Large intestine (tissue), 3 donors: ENCODE measurements around the gene MLH3. TPM values are rescaled to one million over a fixed set of nuclear protein-coding genes. Genes with fewer than 3 reads are reported as not detected.

Experiments used
- DNase-seq, 2 donors: peaks; one replicate each; pipeline versions ENCODE4 v3.0.0 to v3.0.0-alpha.2; 2013
- H3K27ac ChIP-seq: one replicate; pipeline ENCODE4 v1.5.1; 2013; ENCODE audit warnings: low read length
- H3K27me3 ChIP-seq: 2 replicates; pipeline ENCODE4 v1.6.1; 2013; ENCODE audit warnings: low read length; ENCODE audit not compliant: control insufficient read depth, insufficient read depth
- H3K36me3 ChIP-seq: 2 replicates; pipeline ENCODE4 v1.6.1; 2013; ENCODE audit warnings: low read length; ENCODE audit not compliant: control insufficient read depth, insufficient read depth
- H3K4me1 ChIP-seq: one replicate; pipeline ENCODE4 v1.6.1; 2013; ENCODE audit warnings: low read length; ENCODE audit not compliant: control insufficient read depth, insufficient read depth
- H3K4me3 ChIP-seq: one replicate; pipeline ENCODE4 v1.5.1; 2013; ENCODE audit warnings: low read length
- H3K9me3 ChIP-seq: one replicate; pipeline ENCODE4 v1.6.1; 2013; ENCODE audit warnings: mild to moderate bottlenecking, low read depth, low read length, moderate library complexity; ENCODE audit not compliant: control insufficient read depth
- WGBS: methylation state at CpG from one replicate; pipeline ENCODE4 v1.1.5; 2013; ENCODE audit warnings: low lambda C conversion rate; ENCODE audit not compliant: insufficient coverage; 5-methylcytosine and 5-hydroxymethylcytosine counted together
- polyA plus RNA-seq: library from polyadenylated mRNA; unstranded; fragments of 120-200 nt; gene quantifications from one replicate; pipeline ENCODE4 v1.2.1, GENCODE V29; 2013

The MLH3 gene
- polyA plus RNA-seq, 1 donor: 21.8 TPM

GRCh38 chr14:75053396-75054291 lies 2.4 kb upstream of the MLH3 start:
- Histone ChIP-seq H3K9me3 (no peaks in the 10 kb centered on the region), H3K27me3 (no peaks in the 10 kb centered on the region), H3K27ac (no peak overlapping the region), H3K4me3 (no peak overlapping the region), H3K36me3 (peaks cover 6% of the 10 kb centered on the region), H3K4me1 (peaks cover 6% of the 10 kb centered on the region)
- no CpG with 5 or more reads among the region's 5 CpGs for WGBS
- no peak for DNase-seq

DNA sequence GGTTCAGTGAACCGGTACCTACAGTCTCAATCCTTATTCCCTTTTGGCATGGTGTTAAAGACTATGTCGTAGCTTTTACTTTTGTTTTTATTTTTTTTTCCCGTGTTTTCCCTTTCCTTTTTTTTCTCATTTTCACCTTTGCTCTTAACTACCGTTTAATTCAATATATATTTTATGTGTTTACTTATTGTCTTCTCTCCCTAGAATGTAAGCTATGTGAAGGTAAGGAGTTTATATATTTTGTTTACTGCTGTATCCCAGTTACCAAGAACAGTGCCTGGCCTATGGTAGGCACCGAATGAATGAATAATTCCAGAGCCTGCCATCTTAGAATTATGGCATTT lies 261 bp upstream of the MLH3 start:
- Histone ChIP-seq H3K9me3 (no peaks in the 10 kb centered on the region), H3K27me3 (no peaks in the 10 kb centered on the region), H3K4me3 (peak overlapping the region; percentile 65), H3K36me3 (peaks cover 6% of the 10 kb centered on the region), H3K4me1 (peaks cover 6% of the 10 kb centered on the region), H3K27ac (peak overlapping the region; percentile 84)
- no peak for DNase-seq
- 31% methylated on average over 3 of the region's 5 CpGs for WGBS

GRCh38 chr14:75049731-75050201 lies 1.5 kb downstream of the MLH3 start:
- H3K27ac ChIP-seq: no peak overlapping the region
- peaks cover 6% of the 10 kb centered on the region for H3K4me1 ChIP-seq
- no peaks in the 10 kb centered on the region for H3K27me3 ChIP-seq
- no peak for DNase-seq
- no peaks in the 10 kb centered on the region for H3K9me3 ChIP-seq
- WGBS: 100% methylated on average over 1 of the region's 3 CpGs
- H3K36me3 ChIP-seq: peaks cover 6% of the 10 kb centered on the region
- no peak overlapping the region for H3K4me3 ChIP-seq

DNA sequence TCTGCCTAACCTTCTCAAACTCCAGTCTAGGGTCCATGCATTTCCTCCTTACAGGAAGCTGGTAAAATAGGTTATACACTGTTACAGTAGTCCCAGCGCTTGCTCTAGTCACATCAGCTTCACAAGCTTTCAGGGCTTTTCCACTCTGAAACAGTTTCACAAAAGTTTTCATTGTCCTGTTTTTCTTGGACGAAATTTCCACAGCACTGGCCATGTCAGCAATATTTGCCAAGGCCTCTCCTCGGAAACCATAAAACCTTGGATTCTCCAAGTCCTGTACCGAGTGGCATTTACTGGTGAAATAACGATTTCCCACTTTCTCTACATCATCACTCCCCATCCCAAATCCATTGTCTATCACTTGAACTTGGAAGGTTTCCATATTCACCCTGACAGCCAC lies 2.1 kb downstream of the MLH3 start:
- Histone ChIP-seq H3K36me3 (peaks cover 6% of the 10 kb centered on the region), H3K9me3 (no peaks in the 10 kb centered on the region), H3K4me1 (peaks cover 6% of the 10 kb centered on the region), H3K4me3 (no peak overlapping the region), H3K27me3 (no peaks in the 10 kb centered on the region), H3K27ac (no peak overlapping the region)
- no peak for DNase-seq
- no CpG with 5 or more reads among the region's 5 CpGs for WGBS

DNA sequence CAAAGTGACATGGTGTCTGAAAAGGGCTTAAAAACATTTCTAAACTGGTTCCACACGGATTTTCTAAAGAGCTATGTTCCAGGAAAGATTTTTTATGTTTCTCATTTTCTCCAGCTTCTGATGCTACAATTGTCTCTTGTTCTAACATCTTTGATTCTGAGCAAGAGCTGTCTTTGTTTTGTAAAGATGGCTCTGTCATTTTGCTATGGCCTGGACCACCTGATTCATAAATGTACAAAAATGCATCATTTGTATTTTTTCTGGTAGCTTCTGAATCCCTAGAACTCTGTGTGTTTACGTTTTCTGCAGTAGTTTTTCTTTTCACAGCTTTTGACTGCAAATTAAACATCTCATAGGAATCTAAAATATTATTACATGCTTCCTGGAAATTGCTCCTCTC lies 3.2 kb downstream of the MLH3 start:
- Histone ChIP-seq H3K36me3 (peaks cover 6% of the 10 kb centered on the region), H3K4me3 (no peak overlapping the region), H3K9me3 (no peaks in the 10 kb centered on the region), H3K27ac (no peak overlapping the region), H3K4me1 (peaks cover 6% of the 10 kb centered on the region), H3K27me3 (no peaks in the 10 kb centered on the region)
- DNase-seq: no peak
- WGBS: 83% methylated on average over 2 of the region's 2 CpGs

GRCh38 chr14:75047506-75047905 lies 3.8 kb downstream of the MLH3 start:
- peaks cover 6% of the 10 kb centered on the region for H3K36me3 ChIP-seq
- H3K4me3 ChIP-seq: no peak overlapping the region
- 92% methylated on average over 2 of the region's 4 CpGs for WGBS
- H3K9me3 ChIP-seq: no peaks in the 10 kb centered on the region
- H3K27ac ChIP-seq: no peak overlapping the region
- H3K4me1 ChIP-seq: peaks cover 6% of the 10 kb centered on the region
- no peak for DNase-seq
- H3K27me3 ChIP-seq: no peaks in the 10 kb centered on the region

- Histone ChIP-seq H3K9me3 (no peaks in the 10 kb centered on the region), H3K27me3 (no peaks in the 10 kb centered on the region), H3K4me3 (no peak overlapping the region), H3K36me3 (peaks cover 9% of the 10 kb centered on the region), H3K27ac (no peak overlapping the region), H3K4me1 (peaks cover 11% of the 10 kb centered on the region)
- no CpG with 5 or more reads among the region's 3 CpGs for WGBS
- DNase-seq: no peak
These were observed 4.4 kb downstream of the MLH3 start for GRCh38 chr14:75046899-75047298.

- no peak overlapping the region for H3K27ac ChIP-seq
- WGBS: no CpG with 5 or more reads among the region's 5 CpGs
- H3K4me1 ChIP-seq: peaks cover 11% of the 10 kb centered on the region
These were observed 5.0 kb downstream of the MLH3 start for GRCh38 chr14:75046275-75046674.

DNA sequence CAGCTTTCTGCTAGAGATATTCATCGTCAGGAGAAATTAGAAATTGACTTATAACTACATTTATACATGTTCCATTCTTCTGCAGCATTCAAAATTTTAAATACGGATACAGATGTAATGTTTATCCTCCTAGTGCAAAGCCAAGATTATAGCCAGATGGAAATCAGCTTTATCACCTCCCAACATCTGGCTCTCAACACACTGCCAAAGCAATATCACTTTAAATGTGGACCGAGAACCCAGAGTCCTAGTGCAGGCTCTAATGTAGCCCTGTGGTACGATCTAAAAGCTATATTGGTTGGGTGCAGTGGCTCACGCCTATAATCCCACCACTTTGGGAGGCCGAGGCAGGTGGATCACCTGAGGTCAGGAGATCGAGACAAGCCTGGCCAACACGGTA lies 6.5 kb downstream of the MLH3 start:
- Histone ChIP-seq H3K4me1 (peaks cover 5% of the 10 kb centered on the region), H3K27ac (no peak overlapping the region), H3K4me3 (no peak overlapping the region), H3K27me3 (no peaks in the 10 kb centered on the region), H3K36me3 (peaks cover 9% of the 10 kb centered on the region), H3K9me3 (no peaks in the 10 kb centered on the region)
- no CpG with 5 or more reads among the region's 8 CpGs for WGBS
- DNase-seq: no peak

More at GRCh38 chr14:75046275-75046674, 5.0 kb downstream of the MLH3 start:
- peaks cover 9% of the 10 kb centered on the region for H3K36me3 ChIP-seq
- no peak for DNase-seq
- no peaks in the 10 kb centered on the region for H3K27me3 ChIP-seq
- H3K9me3 ChIP-seq: no peaks in the 10 kb centered on the region
- H3K4me3 ChIP-seq: no peak overlapping the region

- Histone ChIP-seq H3K27ac (no peak overlapping the region), H3K4me1 (peaks cover 5% of the 10 kb centered on the region), H3K36me3 (peaks cover 7% of the 10 kb centered on the region), H3K27me3 (no peaks in the 10 kb centered on the region), H3K4me3 (no peak overlapping the region), H3K9me3 (no peaks in the 10 kb centered on the region)
- no peak for DNase-seq
- WGBS: 58% methylated on average over 2 of the region's 2 CpGs
These were observed 6.9 kb downstream of the MLH3 start for GRCh38 chr14:75044322-75044721.

- Histone ChIP-seq H3K9me3 (no peaks in the 10 kb centered on the region), H3K36me3 (peaks cover 14% of the 10 kb centered on the region), H3K4me3 (no peak overlapping the region), H3K27me3 (no peaks in the 10 kb centered on the region), H3K27ac (peak overlapping the region; percentile 21), H3K4me1 (peaks cover 5% of the 10 kb centered on the region)
- DNase-seq: no peak
- WGBS: no CpG with 5 or more reads among the region's 6 CpGs
These were observed 9.2 kb downstream of the MLH3 start for GRCh38 chr14:75042035-75042434.
